Lower lobe of right lung (tissue), 2 donors: ENCODE results near the gene GPATCH3. TPM values are rescaled to one million over a fixed set of nuclear protein-coding genes. Genes with fewer than 3 reads are reported as not detected.
"Not testable (repeated sequence)": the region's sequence is repeated elsewhere in the genome, so short reads cannot be mapped to it uniquely, and the experiment has no call there.

Experiments
- ATAC-seq, 2 donors: fragments of 200-7000 bp; cut with Tn5 transposase; one replicate each; pipeline ENCODE4 v1.9.1; 2020 to 2022; ENCODE audit warnings: mild to moderate bottlenecking in 2 of 2, moderate library complexity in 2 of 2
- DNase-seq: peaks from one replicate; pipeline ENCODE4 v3.0.0-alpha.2; 2020
- H3K27ac ChIP-seq: fragments of 200-600 bp; one replicate; pipeline ENCODE4 v1.8.0; 2022
- H3K27me3 ChIP-seq: fragments of 200-600 bp; one replicate; pipeline ENCODE4 v1.8.0; 2022; ENCODE audit warnings: low read depth
- H3K36me3 ChIP-seq: fragments of 200-600 bp; one replicate; pipeline ENCODE4 v1.8.0; 2022; ENCODE audit warnings: mild to moderate bottlenecking
- H3K4me1 ChIP-seq: fragments of 200-600 bp; one replicate; pipeline ENCODE4 v1.8.0; 2022
- H3K4me3 ChIP-seq: fragments of 200-600 bp; one replicate; pipeline ENCODE4 v1.8.0; 2022; ENCODE audit warnings: mild to moderate bottlenecking
- H3K9me3 ChIP-seq: fragments of 200-600 bp; one replicate; pipeline ENCODE4 v1.8.0; 2022
- CTCF ChIP-seq: fragments of 200-600 bp; IDR thresholded peaks from one replicate; pipeline ENCODE4 v1.8.0; 2022; ENCODE audit warnings: antibody characterized with exemption, mild to moderate bottlenecking
- intact Hi-C: fragments of 100-400 bp; cut with DNase I; formaldehyde crosslinking; loops from one replicate; pipeline ENCODE4 v1.11.0; 2022
- total RNA-seq: library from RNA; stranded (reverse); fragmentation: NEBNext Ultra II Directional; extraction: Animal tissue kit (Norgen Biotek cat#: 25700); gene quantifications from one replicate; pipeline ENCODE4 v1.2.1, GENCODE V29; 2021
- donor health status: DM: no; HTN: yes; CAD: no; lungs with severe emphysema.

GPATCH3 gene
- total RNA-seq, 1 donor from 2014 or later: 16.1 TPM

- DNase-seq (no peak), ATAC-seq (no peak)
- Histone ChIP-seq H3K4me3 (no peak overlapping the region), H3K36me3 (peaks cover 73% of the 10 kb centered on the region), H3K27me3 (no peaks in the 10 kb centered on the region), H3K9me3 (no peaks in the 10 kb centered on the region), H3K27ac (no peak overlapping the region), H3K4me1 (peaks cover 21% of the 10 kb centered on the region)
- no peak for TF ChIP-seq CTCF
- intact Hi-C loops: no loop called here
Measured at GRCh38 chr1:26888231-26888630, 12.0 kb downstream of the GPATCH3 start.

- intact Hi-C loops: no loop called here
- no peaks in the 10 kb centered on the region for H3K9me3 ChIP-seq
- H3K36me3 ChIP-seq: peaks cover 73% of the 10 kb centered on the region
- H3K27ac ChIP-seq: no peak overlapping the region
- DNase-seq (no peak), ATAC-seq (no peak)
- no peaks in the 10 kb centered on the region for H3K27me3 ChIP-seq
- peaks cover 21% of the 10 kb centered on the region for H3K4me1 ChIP-seq
- no peak overlapping the region for H3K4me3 ChIP-seq
- peak; percentile 30 for TF ChIP-seq CTCF
Measured at GRCh38 chr1:26887125-26887524, 13.1 kb downstream of the GPATCH3 start.

- DNase-seq (no peak), ATAC-seq (no peak)
- Histone ChIP-seq H3K36me3 (peaks cover 98% of the 10 kb centered on the region), H3K27ac (no peak overlapping the region), H3K27me3 (no peaks in the 10 kb centered on the region), H3K4me1 (peaks cover under 1% of the 10 kb centered on the region), H3K4me3 (no peak overlapping the region), H3K9me3 (no peaks in the 10 kb centered on the region)
- TF ChIP-seq CTCF: no peak
- intact Hi-C loops: no loop called here
Measured at GRCh38 chr1:26882696-26883463, 17.4 kb downstream of the GPATCH3 start.

GRCh38 chr1:26881611-26882010, 18.7 kb downstream of the GPATCH3 start:
- intact Hi-C loops, ATAC-seq: not testable (repeated sequence)

GRCh38 chr1:26879793-26880192, 20.5 kb downstream of the GPATCH3 start:
- no peak overlapping the region for H3K4me3 ChIP-seq
- peaks cover 3% of the 10 kb centered on the region for H3K4me1 ChIP-seq
- no peaks in the 10 kb centered on the region for H3K9me3 ChIP-seq
- H3K27ac ChIP-seq: no peak overlapping the region
- intact Hi-C loops: no loop called here
- TF ChIP-seq CTCF: no peak
- no peak for DNase-seq
- peaks cover 79% of the 10 kb centered on the region for H3K36me3 ChIP-seq
- H3K27me3 ChIP-seq: no peaks in the 10 kb centered on the region
- ATAC-seq: peak in 1 of 2 donors; percentile 8

More at GRCh38 chr1:26881611-26882010, 18.7 kb downstream of the GPATCH3 start:
- not testable (repeated sequence) for H3K27me3 ChIP-seq, H3K4me1 ChIP-seq, H3K27ac ChIP-seq, H3K9me3 ChIP-seq, DNase-seq, H3K4me3 ChIP-seq
- peaks cover 96% of the 10 kb centered on the region for H3K36me3 ChIP-seq

GRCh38 chr1:26877326-26877725, 22.9 kb downstream of the GPATCH3 start:
- Histone ChIP-seq H3K27ac (no peak overlapping the region), H3K4me1 (peaks cover 3% of the 10 kb centered on the region), H3K4me3 (no peak overlapping the region), H3K9me3 (no peaks in the 10 kb centered on the region), H3K27me3 (no peaks in the 10 kb centered on the region), H3K36me3 (peaks cover 54% of the 10 kb centered on the region)
- DNase-seq: no peak
- intact Hi-C loops: no loop called here
- no peak for TF ChIP-seq CTCF
- ATAC-seq: no peak
